Effector memory CD4-positive, alpha-beta T cell (primary cell): ENCODE measurements around the gene DDAH1.

Experiments used
- DNase-seq, 3 donors: peaks; one replicate each; pipeline ENCODE4 v3.0.0-alpha.2; 2020
- H3K27ac ChIP-seq: 2 replicates; pipeline ENCODE4 v1.7.0; 2013; ENCODE audit warnings: mild to moderate bottlenecking, low read length, moderate library complexity; ENCODE audit not compliant: insufficient read depth, poor library complexity, severe bottlenecking
- H3K27me3 ChIP-seq: replicated peaks from 2 replicates; pipeline ENCODE4 v1.7.0; 2013; ENCODE audit warnings: mild to moderate bottlenecking, low read length; ENCODE audit not compliant: insufficient read depth, control insufficient read depth, poor library complexity, severe bottlenecking
- H3K36me3 ChIP-seq: 2 replicates; pipeline ENCODE4 v1.7.0; 2013; ENCODE audit warnings: mild to moderate bottlenecking, low read length, moderate library complexity; ENCODE audit not compliant: control insufficient read depth, insufficient read depth
- H3K4me1 ChIP-seq: 2 replicates; pipeline ENCODE4 v1.7.0; 2013; ENCODE audit warnings: low read length, mild to moderate bottlenecking; ENCODE audit not compliant: control insufficient read depth, insufficient read depth, poor library complexity, severe bottlenecking
- H3K4me3 ChIP-seq: 2 replicates; pipeline ENCODE4 v1.7.0; 2013; ENCODE audit warnings: low read length, low read depth, mild to moderate bottlenecking; ENCODE audit not compliant: insufficient read depth, poor library complexity, severe bottlenecking
- H3K9me3 ChIP-seq: 2 replicates; pipeline ENCODE4 v1.7.0; 2013; ENCODE audit warnings: mild to moderate bottlenecking, low read length, moderate library complexity; ENCODE audit not compliant: control insufficient read depth

DDAH1 gene

GRCh38 chr1:85317560-85317959 is 147.4 kb downstream of the DDAH1 start:
- no peak for DNase-seq
- no peak overlapping the region for H3K27ac ChIP-seq
- H3K9me3 ChIP-seq = no peaks in the 10 kb centered on the region
- H3K27me3 ChIP-seq = no peaks in the 10 kb centered on the region
- H3K4me3 ChIP-seq = no peak overlapping the region
- no peaks in the 10 kb centered on the region for H3K36me3 ChIP-seq
- no peaks in the 10 kb centered on the region for H3K4me1 ChIP-seq

GRCh38 chr1:85316321-85316720 is 148.6 kb downstream of the DDAH1 start:
- H3K27ac ChIP-seq = no peak overlapping the region
- no peak for DNase-seq
- H3K27me3 ChIP-seq = no peaks in the 10 kb centered on the region
- no peak overlapping the region for H3K4me3 ChIP-seq
- no peaks in the 10 kb centered on the region for H3K9me3 ChIP-seq
- H3K4me1 ChIP-seq = no peaks in the 10 kb centered on the region
- no peaks in the 10 kb centered on the region for H3K36me3 ChIP-seq

GRCh38 chr1:85315789-85316188 is 149.2 kb downstream of the DDAH1 start:
- Histone ChIP-seq H3K27ac (no peak overlapping the region), H3K27me3 (no peaks in the 10 kb centered on the region), H3K9me3 (no peaks in the 10 kb centered on the region), H3K4me1 (no peaks in the 10 kb centered on the region), H3K36me3 (no peaks in the 10 kb centered on the region), H3K4me3 (no peak overlapping the region)
- no peak for DNase-seq

GRCh38 chr1:85314726-85315125 is 150.2 kb downstream of the DDAH1 start:
- Histone ChIP-seq H3K27ac (no peak overlapping the region), H3K4me1 (no peaks in the 10 kb centered on the region)

GRCh38 chr1:85313888-85314696 is 150.9 kb downstream of the DDAH1 start:
- no peak overlapping the region for H3K27ac ChIP-seq

More at GRCh38 chr1:85314726-85315125, 150.2 kb downstream of the DDAH1 start:
- H3K4me3 ChIP-seq = no peak overlapping the region
- H3K27me3 ChIP-seq = no peaks in the 10 kb centered on the region
- no peaks in the 10 kb centered on the region for H3K9me3 ChIP-seq
- DNase-seq = no peak
- no peaks in the 10 kb centered on the region for H3K36me3 ChIP-seq

GRCh38 chr1:85311818-85312217 is 153.1 kb downstream of the DDAH1 start:
- H3K4me1 ChIP-seq = no peaks in the 10 kb centered on the region
- H3K36me3 ChIP-seq = no peaks in the 10 kb centered on the region
- H3K27ac ChIP-seq = no peak overlapping the region
- H3K9me3 ChIP-seq = no peaks in the 10 kb centered on the region
- H3K4me3 ChIP-seq = no peak overlapping the region
- H3K27me3 ChIP-seq = no peaks in the 10 kb centered on the region
- no peak for DNase-seq

More at GRCh38 chr1:85313888-85314696, 150.9 kb downstream of the DDAH1 start:
- H3K4me1 ChIP-seq = no peaks in the 10 kb centered on the region
- H3K4me3 ChIP-seq = no peak overlapping the region
- no peaks in the 10 kb centered on the region for H3K27me3 ChIP-seq
- H3K36me3 ChIP-seq = no peaks in the 10 kb centered on the region
- no peaks in the 10 kb centered on the region for H3K9me3 ChIP-seq
- no peak for DNase-seq

GRCh38 chr1:85308833-85309350 is 156.1 kb downstream of the DDAH1 start:
- H3K4me3 ChIP-seq = no peak overlapping the region
- no peaks in the 10 kb centered on the region for H3K4me1 ChIP-seq
- H3K9me3 ChIP-seq = no peaks in the 10 kb centered on the region
- H3K36me3 ChIP-seq = no peaks in the 10 kb centered on the region
- H3K27ac ChIP-seq = no peak overlapping the region
- no peak for DNase-seq
- no peaks in the 10 kb centered on the region for H3K27me3 ChIP-seq

GRCh38 chr1:85307987-85308832 is 156.7 kb downstream of the DDAH1 start:
- H3K4me3 ChIP-seq = peak overlapping the region; percentile 22
- no peaks in the 10 kb centered on the region for H3K9me3 ChIP-seq
- H3K27ac ChIP-seq = no peak overlapping the region
- H3K36me3 ChIP-seq = no peaks in the 10 kb centered on the region
- DNase-seq = peak; percentile 8 to 22 (median 12)
- no peaks in the 10 kb centered on the region for H3K4me1 ChIP-seq
- H3K27me3 ChIP-seq = no peaks in the 10 kb centered on the region

- DNase-seq = no peak
- Histone ChIP-seq H3K27ac (no peak overlapping the region), H3K36me3 (no peaks in the 10 kb centered on the region), H3K4me1 (no peaks in the 10 kb centered on the region), H3K27me3 (no peaks in the 10 kb centered on the region), H3K4me3 (no peak overlapping the region), H3K9me3 (no peaks in the 10 kb centered on the region)
Observed at GRCh38 chr1:85306236-85306635, 158.7 kb downstream of the DDAH1 start.
